WTC11 (cell line): ENCODE results near the gene KHK. TPM values are rescaled to one million over a fixed set of nuclear protein-coding genes. Genes with fewer than 3 reads are reported as not detected.

Experiments used
- KAT7 ChIP-seq: sonication (generic); formaldehyde crosslinking; IDR thresholded peaks from 2 replicates; pipeline ENCODE4 v1.8.1; 2023; ENCODE audit warnings: missing genetic modification reagents, mild to moderate bottlenecking, borderline replicate concordance
- SMAD4 ChIP-seq: sonication (generic); formaldehyde crosslinking; IDR thresholded peaks from 2 replicates; pipeline ENCODE4 v1.8.0; 2022; ENCODE audit warnings: mild to moderate bottlenecking, missing genetic modification reagents
- ZNF423 ChIP-seq: fragments of 250-450 bp; sonication (Bioruptor Pico); IDR thresholded peaks from 2 replicates; pipeline ENCODE4 v2.1.2; 2022; ENCODE audit warnings: mild to moderate bottlenecking, moderate library complexity
- total RNA-seq: library from RNA; stranded (reverse); gene quantifications from 3 replicates; pipeline ENCODE4 v1.2.3, GENCODE V29; 2021
- TF ChIP-seq, protein P1 (sequence below): sonication (generic); formaldehyde crosslinking; IDR thresholded peaks from 2 replicates; pipeline ENCODE4 v1.8.1; 2022; ENCODE audit warnings: low read depth, missing genetic modification reagents, borderline replicate concordance
- TF ChIP-seq, protein P2 (sequence below): fragments of 250-450 bp; sonication (Bioruptor Pico); conservative IDR thresholded peaks from 2 replicates; pipeline ENCODE4 v1.9.0; 2021; ENCODE audit warnings: mild to moderate bottlenecking
- TF ChIP-seq, protein P3 (sequence below): sonication (generic); formaldehyde crosslinking; IDR thresholded peaks from 2 replicates; pipeline ENCODE4 v1.8.1; 2023; ENCODE audit warnings: mild to moderate bottlenecking, moderate library complexity, missing genetic modification reagents
- TF ChIP-seq, protein P4 (sequence below): sonication (generic); formaldehyde crosslinking; IDR thresholded peaks from 2 replicates; pipeline ENCODE4 v1.8.1; 2023; ENCODE audit warnings: mild to moderate bottlenecking, missing genetic modification reagents
- TF ChIP-seq, protein P5 (sequence below): sonication (generic); formaldehyde crosslinking; conservative IDR thresholded peaks from 2 replicates; pipeline ENCODE4 v1.8.1; 2023; ENCODE audit warnings: mild to moderate bottlenecking, low read depth, missing genetic modification reagents, moderate library complexity
- TF ChIP-seq, protein P6 (sequence below): sonication (generic); formaldehyde crosslinking; IDR thresholded peaks from 2 replicates; pipeline ENCODE4 v1.8.0; 2022; ENCODE audit warnings: missing genetic modification reagents

The KHK gene
- total RNA-seq, 1 experiment from 2014 or later: 17.4 TPM

DNA sequence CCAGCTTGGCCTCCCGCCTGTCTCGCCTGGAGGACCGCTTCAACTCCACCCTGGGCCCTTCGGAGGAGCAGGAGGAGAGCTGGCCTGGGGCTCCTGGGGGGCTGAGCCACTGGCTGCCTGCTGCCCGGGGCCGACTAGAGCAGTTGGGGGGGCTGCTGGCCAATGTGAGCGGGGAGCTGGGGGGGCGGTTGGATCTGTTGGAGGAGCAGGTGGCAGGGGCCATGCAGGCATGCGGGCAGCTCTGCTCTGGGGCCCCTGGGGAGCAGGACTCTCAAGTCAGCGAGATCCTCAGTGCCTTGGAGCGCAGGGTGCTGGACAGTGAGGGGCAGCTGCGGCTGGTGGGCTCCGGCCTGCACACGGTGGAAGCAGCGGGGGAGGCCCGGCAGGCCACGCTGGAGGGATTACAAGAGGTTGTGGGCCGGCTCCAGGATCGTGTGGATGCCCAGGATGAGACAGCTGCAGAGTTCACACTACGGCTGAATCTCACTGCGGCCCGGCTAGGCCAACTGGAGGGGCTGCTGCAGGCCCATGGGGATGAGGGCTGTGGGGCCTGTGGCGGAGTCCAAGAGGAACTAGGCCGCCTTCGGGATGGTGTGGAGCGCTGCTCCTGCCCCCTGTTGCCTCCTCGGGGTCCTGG lies 3.7 kb upstream of the KHK start (continued):
- TF ChIP-seq, protein P1, sequence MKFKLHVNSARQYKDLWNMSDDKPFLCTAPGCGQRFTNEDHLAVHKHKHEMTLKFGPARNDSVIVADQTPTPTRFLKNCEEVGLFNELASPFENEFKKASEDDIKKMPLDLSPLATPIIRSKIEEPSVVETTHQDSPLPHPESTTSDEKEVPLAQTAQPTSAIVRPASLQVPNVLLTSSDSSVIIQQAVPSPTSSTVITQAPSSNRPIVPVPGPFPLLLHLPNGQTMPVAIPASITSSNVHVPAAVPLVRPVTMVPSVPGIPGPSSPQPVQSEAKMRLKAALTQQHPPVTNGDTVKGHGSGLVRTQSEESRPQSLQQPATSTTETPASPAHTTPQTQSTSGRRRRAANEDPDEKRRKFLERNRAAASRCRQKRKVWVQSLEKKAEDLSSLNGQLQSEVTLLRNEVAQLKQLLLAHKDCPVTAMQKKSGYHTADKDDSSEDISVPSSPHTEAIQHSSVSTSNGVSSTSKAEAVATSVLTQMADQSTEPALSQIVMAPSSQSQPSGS: no peak
- TF ChIP-seq SMAD4 (CRISPR knock-in tag): no peak
- TF ChIP-seq KAT7 (CRISPR knock-in tag): no peak
- TF ChIP-seq, protein P2, sequence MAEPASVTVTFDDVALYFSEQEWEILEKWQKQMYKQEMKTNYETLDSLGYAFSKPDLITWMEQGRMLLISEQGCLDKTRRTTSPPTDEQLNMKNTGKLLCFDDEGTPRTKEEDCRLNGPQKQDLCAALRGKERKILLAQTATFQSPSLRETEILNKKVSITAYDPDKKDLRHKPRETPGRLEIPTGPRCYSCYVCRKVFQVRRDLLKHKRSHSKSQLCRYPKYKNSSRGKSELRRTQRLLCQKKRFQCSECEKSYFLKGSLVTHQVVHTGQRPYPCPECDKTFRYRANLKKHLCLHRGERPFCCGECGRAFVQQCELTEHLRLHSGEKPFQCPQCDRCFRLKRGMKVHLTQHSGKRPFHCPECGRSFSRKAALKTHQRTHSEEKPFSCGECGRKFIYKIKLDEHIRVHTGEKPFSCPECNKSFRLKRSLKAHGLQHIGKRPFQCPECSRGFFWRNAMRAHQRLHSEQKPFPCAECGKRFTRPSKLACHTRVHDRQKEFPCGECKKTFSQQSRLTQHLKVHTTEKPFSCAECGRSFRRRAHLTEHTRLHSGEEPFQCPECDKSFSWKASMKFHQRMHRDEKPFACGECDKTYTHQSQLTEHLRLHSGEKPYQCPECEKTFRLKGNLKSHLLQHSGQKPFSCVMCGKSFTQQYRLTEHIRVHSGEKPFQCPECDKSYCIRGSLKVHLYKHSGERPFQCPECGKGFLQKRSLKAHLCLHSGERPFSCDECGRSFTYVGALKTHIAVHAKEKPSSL (CRISPR knock-in tag): no peak
- TF ChIP-seq, protein P3, sequence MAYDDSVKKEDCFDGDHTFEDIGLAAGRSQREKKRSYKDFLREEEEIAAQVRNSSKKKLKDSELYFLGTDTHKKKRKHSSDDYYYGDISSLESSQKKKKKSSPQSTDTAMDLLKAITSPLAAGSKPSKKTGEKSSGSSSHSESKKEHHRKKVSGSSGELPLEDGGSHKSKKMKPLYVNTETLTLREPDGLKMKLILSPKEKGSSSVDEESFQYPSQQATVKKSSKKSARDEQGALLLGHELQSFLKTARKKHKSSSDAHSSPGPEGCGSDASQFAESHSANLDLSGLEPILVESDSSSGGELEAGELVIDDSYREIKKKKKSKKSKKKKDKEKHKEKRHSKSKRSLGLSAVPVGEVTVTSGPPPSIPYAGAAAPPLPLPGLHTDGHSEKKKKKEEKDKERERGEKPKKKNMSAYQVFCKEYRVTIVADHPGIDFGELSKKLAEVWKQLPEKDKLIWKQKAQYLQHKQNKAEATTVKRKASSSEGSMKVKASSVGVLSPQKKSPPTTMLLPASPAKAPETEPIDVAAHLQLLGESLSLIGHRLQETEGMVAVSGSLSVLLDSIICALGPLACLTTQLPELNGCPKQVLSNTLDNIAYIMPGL (CRISPR knock-in tag): no peak
- TF ChIP-seq, protein P4, sequence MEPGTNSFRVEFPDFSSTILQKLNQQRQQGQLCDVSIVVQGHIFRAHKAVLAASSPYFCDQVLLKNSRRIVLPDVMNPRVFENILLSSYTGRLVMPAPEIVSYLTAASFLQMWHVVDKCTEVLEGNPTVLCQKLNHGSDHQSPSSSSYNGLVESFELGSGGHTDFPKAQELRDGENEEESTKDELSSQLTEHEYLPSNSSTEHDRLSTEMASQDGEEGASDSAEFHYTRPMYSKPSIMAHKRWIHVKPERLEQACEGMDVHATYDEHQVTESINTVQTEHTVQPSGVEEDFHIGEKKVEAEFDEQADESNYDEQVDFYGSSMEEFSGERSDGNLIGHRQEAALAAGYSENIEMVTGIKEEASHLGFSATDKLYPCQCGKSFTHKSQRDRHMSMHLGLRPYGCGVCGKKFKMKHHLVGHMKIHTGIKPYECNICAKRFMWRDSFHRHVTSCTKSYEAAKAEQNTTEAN (CRISPR knock-in tag): no peak
- TF ChIP-seq, protein P5, sequence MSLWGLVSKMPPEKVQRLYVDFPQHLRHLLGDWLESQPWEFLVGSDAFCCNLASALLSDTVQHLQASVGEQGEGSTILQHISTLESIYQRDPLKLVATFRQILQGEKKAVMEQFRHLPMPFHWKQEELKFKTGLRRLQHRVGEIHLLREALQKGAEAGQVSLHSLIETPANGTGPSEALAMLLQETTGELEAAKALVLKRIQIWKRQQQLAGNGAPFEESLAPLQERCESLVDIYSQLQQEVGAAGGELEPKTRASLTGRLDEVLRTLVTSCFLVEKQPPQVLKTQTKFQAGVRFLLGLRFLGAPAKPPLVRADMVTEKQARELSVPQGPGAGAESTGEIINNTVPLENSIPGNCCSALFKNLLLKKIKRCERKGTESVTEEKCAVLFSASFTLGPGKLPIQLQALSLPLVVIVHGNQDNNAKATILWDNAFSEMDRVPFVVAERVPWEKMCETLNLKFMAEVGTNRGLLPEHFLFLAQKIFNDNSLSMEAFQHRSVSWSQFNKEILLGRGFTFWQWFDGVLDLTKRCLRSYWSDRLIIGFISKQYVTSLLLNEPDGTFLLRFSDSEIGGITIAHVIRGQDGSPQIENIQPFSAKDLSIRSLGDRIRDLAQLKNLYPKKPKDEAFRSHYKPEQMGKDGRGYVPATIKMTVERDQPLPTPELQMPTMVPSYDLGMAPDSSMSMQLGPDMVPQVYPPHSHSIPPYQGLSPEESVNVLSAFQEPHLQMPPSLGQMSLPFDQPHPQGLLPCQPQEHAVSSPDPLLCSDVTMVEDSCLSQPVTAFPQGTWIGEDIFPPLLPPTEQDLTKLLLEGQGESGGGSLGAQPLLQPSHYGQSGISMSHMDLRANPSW (CRISPR knock-in tag): no peak
- TF ChIP-seq, protein P6, sequence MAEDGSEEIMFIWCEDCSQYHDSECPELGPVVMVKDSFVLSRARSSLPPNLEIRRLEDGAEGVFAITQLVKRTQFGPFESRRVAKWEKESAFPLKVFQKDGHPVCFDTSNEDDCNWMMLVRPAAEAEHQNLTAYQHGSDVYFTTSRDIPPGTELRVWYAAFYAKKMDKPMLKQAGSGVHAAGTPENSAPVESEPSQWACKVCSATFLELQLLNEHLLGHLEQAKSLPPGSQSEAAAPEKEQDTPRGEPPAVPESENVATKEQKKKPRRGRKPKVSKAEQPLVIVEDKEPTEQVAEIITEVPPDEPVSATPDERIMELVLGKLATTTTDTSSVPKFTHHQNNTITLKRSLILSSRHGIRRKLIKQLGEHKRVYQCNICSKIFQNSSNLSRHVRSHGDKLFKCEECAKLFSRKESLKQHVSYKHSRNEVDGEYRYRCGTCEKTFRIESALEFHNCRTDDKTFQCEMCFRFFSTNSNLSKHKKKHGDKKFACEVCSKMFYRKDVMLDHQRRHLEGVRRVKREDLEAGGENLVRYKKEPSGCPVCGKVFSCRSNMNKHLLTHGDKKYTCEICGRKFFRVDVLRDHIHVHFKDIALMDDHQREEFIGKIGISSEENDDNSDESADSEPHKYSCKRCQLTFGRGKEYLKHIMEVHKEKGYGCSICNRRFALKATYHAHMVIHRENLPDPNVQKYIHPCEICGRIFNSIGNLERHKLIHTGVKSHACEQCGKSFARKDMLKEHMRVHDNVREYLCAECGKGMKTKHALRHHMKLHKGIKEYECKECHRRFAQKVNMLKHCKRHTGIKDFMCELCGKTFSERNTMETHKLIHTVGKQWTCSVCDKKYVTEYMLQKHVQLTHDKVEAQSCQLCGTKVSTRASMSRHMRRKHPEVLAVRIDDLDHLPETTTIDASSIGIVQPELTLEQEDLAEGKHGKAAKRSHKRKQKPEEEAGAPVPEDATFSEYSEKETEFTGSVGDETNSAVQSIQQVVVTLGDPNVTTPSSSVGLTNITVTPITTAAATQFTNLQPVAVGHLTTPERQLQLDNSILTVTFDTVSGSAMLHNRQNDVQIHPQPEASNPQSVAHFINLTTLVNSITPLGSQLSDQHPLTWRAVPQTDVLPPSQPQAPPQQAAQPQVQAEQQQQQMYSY: no peak
- TF ChIP-seq ZNF423 (CRISPR knock-in tag): no peak
- TF ChIP-seq, all 79 proteins: peak for 0
